ENCODE data around the gene GMDS.

The GMDS gene

GRCh38 chr6:1634081-1634480 is 611.3 kb downstream of the GMDS start:
- DNase-seq: no peak

GRCh38 chr6:1633366-1634021 is 611.9 kb downstream of the GMDS start:
- DNase-seq: no peak

DNA sequence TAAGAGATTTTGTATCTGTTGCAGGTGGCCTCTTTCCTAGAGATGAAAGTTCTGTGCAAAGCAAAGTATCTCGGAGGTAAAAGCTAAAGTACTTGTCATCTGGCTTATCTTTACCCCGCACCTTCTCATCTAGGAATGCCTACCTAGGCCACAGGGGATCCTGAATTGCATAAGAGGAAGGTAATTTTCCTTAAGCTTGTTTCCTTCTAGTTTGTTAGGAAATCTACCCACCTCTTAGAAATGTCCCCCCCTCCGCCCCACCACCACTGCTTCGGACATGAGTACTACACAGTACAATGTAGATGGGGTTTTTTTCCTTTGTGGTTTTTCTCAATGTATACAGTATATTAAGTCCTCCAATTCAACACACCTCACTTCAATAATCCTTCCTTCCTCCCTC is 614.2 kb downstream of the GMDS start:
- no peak for DNase-seq

DNA sequence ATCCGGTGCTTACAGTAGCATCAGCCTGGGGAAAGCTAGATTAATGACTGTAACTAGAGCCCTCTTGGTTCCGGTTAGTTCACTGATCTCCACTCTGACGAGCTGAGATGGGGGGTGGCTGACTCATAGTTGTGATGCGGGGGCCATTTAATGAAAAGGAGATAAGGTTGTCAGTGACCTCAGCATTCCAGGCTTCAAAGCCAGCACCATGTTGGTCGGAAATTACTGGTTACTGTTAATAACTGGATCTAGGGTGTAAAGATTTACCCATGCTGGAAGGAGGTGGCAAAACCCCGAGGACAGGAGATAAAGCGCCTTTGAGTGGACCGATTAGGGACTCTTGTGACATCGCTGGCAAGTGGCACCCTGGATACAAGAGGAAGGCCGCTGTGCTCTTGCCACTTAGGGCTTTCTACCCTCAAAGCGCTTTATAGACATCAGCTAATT is 614.6 kb downstream of the GMDS start:
- DNase-seq: no peak

DNA sequence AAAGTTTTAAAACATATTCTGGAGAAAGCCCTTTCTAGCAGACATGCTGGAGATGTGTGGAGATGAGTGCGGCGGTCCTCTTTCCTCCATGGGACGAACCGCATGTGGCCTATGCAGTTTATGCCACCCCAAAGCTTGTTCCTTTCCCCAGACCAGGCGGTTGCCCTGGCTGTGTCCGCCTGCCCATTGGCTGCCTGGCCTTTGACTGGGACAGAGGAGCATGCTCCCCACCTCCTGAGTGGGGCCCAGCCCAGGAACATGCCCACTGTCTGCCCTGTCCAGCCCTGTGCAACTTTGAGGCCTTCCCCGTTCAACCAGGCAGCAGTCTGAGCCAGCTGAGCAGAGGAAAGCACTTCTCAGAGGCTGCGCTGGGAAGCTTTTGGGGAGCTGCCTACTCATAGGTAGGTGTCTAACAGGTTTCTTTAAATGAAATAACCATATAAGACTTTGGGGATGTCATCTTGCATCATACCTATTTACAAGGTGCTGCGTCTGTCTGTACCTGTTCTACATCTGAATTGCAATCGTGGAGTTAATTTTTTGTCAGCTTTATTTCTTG is 615.1 kb downstream of the GMDS start:
- DNase-seq: no peak

- DNase-seq: no peak
Measured at GRCh38 chr6:1629316-1629715, 616.1 kb downstream of the GMDS start.

DNA sequence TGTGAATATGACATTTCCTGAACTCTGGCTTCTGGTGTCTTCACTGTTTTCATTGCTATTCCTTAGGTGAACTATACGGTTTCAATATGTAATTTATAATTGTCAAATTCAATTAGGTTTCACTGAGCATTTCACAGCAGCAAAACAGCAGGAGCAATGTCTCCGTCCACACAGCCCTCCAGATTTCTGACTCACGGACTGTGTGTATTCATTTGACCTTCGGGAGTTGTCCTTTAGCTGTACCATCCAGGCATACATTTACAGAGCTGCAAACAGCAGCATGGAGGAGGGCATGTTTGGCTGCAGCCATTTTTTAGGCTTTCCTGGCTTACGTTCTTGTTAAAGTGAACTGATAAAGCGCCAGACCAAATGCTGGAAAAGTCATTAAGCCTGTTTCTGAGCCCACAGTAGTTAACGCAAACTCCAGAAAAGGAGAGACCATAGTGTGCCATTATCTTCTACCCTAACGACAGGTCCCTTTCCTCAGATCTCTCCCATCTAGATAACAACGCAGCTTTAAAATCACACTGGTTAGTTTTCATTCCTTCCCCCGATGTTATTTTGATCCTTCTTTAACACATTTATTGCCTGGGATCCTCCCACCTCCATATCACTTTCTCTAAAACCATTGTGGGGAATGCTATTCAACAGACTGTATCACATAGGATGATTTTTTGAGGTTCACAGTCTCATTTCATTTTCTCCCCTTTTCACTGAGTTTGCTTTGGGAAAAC is 617.4 kb downstream of the GMDS start:
- no peak for DNase-seq

- no peak for DNase-seq
Measured at GRCh38 chr6:1626481-1626880, 618.9 kb downstream of the GMDS start.

DNA sequence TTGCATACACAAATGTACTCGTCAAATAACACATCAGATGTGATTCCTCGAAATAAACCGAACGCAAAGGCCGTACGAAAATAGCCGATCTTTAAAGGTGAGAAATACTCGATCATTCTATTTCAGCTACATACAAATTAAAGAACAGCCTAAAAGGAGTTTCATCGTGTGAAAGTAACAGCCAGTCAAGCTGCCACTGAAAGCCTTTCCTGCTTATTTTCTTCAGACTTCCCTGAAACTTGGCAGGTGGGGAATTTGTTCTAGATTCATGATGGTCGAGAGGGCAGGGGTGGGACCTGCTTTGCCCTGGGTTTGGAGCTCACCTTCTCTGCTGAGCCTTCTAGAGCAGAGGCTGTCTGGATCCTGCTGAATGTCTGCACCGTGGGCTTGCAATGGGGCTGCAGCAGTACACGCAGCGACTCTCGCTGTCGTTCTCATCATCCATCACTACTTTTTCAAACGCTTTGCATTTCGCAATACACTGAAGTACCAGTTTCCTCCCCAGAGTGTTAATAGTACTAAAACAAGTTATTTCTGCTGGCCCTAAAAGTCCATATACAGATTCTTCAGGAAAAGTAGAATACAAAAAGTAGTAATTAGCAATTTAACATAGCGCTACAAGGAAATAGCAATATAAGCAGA is 619.5 kb downstream of the GMDS start:
- no peak for DNase-seq

DNA sequence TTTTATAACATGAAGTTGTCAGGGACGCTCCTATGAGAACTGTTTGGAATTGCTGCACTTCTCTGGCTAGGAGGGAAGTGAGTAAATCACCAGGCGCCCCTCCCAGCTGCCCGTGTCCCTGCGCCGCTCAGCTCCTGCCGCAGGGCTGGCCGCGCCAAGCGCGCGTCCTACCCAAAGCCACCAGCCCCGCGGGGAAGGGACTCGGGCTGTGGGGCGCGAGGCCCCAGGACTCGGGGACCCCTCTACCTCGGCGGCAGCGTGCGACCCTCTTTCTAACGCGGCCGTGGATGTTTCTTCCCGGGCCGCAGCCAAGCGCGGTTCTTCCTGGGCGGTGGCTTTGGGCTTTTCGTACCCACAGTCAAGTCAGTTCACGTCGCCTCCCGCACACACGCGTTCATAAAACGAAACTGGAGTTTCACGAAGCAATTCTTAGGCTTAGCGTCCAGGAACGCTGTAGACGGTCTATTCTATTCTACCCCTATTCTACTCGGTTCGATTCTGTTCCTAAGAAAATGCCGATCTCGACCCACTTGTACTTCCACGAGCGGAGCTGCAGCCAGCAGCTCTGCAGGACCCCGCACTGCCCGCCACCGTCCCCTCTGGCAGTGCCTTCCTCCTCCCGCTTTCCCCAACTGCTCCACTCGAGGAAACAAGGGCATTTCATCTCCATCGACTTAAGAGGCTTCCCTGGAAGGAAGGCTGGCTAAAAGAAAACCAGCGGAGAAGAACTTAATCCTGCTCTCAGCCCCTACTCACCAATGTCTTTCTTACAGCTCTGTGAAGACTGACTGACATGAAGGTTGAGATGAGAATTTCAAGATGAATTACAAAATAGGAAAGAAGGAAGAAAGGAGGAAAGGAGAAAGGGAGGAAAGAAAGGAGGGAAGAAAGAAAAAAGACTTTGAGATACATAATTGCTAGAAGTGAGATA is 620.3 kb downstream of the GMDS start:
- DNase-seq: peak in 1 of 6 experiments; percentile 7

- DNase-seq: no peak
Measured at GRCh38 chr6:1624058-1624850, 621.2 kb downstream of the GMDS start.

- no peak for DNase-seq
Measured at GRCh38 chr6:1623769-1624057, 621.7 kb downstream of the GMDS start.

DNA sequence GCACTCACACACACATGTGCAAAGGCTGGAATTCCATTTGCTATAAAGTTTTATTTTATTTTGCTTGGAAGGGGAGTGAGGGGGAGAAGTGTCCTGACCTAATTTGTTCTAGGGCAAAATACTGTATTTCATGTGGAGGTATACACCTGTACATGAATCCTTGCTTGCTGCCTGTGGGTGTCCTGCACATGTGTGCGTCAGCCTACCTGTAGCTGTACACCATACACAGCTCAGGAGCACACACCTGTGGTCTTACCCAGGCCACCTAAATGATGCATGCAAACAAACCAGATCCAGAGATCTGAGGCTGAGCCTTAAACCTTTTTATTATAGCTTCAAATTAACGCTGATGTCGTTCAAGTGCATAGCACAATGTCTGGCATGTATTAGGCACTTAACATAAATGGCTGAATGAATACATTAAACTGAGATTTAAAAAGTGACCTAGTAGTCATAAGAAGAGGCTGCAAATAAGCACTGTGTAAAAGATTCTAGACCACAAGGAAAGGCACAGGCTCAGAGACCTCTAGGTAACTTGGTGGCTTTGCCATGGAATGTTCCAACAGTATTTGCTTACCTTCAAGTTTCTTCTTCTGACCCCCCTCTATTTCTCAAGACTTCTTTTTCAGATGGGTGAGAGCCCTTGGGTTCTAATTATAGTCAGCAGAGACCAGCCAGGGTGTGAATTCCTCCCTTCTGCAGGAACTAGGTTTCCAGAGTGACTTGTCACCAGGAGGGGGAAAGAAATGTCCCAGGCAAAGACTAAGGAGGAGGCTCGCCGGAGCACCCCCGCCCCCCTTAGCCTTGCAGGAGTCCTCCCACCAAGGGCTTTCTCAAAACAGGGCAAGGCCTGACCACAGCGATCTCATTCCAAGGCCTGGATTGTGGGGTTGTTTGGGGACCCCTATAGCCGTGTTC is 622.3 kb downstream of the GMDS start:
- no peak for DNase-seq

DNA sequence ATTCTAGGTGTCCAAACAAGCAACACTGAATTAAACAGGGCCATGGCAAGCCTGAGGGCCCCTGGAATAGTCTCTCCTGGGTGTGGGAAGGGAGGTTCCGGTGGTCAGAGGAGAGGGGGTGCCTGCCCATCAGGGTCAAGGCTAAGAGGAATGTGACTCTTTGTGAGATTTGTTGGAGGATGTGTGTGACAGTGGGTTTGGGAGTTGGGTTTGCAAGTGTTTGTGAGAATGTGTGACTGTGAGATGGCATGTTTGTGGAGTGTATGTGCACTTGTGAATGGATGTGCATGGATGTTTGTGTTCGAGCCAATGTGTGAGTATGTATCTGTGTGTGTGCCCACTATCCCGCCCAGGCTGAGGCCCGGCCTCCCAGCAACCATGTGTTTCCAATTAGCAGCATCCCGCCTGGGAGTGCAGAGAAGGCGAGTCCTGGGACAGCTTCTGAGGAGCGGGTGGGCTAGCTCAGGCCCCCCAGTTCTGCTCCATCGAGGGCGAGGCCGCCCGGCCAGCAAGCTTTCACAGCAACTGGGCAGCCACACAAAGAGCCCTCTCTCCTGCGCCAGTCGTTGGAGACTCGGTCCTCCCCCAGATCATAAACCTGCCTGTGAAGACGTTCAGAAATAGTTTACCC is 623.1 kb downstream of the GMDS start:
- no peak for DNase-seq

DNA sequence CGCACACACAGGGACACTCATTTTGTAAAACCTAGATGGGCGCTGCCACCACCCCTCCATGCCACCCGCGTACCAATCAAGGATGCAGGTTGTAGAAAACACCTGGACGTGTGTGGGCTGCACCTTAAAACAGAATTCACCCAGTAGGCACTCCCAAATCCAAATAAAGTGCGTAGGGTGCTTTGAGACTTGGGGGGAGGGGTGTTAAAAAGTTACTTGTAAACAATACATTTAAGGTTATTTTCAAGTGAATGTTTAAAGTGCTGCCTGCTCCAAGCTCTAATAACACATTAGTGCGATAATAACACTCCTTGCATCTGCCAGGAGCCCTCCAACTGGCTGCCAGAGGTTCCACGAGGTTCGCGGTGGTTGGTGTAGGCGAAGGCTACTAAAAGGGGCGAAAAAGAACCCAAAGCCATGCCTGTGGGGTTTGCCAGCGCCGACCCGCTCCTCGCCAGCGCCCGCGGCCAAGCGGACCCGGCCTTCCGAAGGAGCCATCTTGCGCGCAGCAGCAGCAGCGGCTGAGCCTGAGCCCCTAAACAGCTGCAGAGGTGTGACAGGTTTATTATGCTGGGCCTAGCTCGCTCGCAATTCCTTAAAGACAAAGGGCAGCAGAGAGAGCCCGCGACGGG is 624.2 kb downstream of the GMDS start:
- no peak for DNase-seq

DNA sequence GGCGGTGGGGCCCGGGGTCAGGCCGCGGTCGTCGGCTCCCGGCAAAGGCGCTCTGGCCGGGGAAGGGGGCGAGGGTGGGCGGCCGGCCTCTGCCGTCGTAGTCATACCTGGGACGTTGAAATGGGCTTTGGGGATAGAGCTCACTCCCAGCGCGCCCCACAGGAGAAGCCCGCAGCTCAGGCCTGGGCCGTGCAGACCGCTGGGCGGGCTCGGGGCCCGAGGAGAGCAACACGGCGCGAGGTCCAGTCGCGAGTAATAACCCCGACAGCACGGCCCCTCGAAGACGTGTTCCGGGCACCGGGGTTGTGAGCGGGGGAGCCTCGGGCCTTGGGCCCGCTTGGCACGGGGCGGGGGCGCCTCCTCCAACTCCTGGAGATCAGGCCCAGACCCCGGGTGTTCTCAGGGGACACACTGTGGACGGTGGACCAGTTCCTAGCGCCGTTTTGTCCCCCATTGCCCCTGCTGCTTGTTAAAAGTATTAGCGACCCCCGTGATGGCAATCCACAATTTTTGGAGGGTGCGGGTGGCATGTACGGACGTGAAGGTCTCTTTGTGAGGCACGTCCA is 624.8 kb downstream of the GMDS start:
- DNase-seq: no peak

- DNase-seq: no peak
Measured at GRCh38 chr6:1619673-1620503, 625.5 kb downstream of the GMDS start.

GRCh38 chr6:1619098-1619672 is 626.2 kb downstream of the GMDS start:
- DNase-seq: no peak
